ENCODE data around the gene PDZD8. TPM values are rescaled to one million over a fixed set of nuclear protein-coding genes. Genes with fewer than 3 reads are reported as not detected.

Gene PDZD8
- total and polyA plus RNA-seq, 5 donors, result 3.7 to 25.9 (median 24.0) TPM

DNA sequence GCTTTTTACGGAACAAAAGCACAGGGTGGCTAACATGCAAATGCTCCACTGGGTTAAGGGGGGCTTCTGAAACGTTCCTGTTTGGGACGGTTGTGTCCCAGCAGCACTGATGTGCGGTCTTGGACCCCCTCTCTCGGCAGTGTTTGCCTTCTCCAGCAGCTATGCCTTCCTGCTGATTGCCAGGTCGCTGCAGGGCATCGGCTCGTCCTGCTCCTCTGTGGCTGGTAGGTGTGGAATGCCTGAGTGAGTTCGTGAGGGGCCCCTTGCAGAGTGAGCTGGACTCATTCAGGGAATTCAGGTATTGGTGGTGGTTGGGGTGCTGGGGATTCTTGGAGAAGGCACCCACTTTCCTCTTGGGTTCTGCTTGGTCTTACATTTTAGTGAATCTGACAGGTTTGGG is 121.3 kb downstream of the PDZD8 start:
- WGBS, result 58% methylated on average over 9 of the region's 9 CpGs
- Histone ChIP-seq H3K9me3 (ENCODE audit: control insufficient read depth, low read length) (no peaks in the 10 kb centered on the region), H3K27ac (ENCODE audit: low read length) (no peak overlapping the region), H3K27me3 (ENCODE audit: control insufficient read depth, insufficient read depth) (no peaks in the 10 kb centered on the region), H3K4me3 (ENCODE audit: low read length) (no peak overlapping the region), H3K4me1 (ENCODE audit: control insufficient read depth, insufficient read depth, low read length) (no peaks in the 10 kb centered on the region)
- ATAC-seq (no peak), DNase-seq (no peak)
- intact Hi-C loops (cut with DNase I), result no loop called here

DNA sequence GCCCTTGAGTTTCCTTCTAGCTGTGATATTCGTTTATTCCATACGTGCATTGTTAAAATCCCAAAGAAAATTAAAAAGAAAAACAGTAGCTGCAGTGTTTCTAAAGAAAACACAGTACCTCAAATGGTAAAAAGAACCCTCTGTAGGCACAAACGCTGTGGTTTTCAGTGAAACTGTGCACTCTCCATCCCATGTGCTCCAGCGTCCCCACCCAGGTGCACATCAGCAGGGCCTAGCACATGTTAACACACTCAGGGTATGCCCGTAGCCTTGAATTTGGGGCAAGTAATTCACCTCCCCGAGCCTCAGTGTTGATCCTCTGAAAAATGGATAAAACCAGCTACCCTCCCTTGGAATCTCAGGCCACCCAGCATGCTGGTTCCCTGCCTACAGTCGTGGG is 124.8 kb downstream of the PDZD8 start:
- intact Hi-C loops (cut with DNase I), result no loop called here
- Histone ChIP-seq H3K4me3 (ENCODE audit: low read length) (no peak overlapping the region), H3K27ac (ENCODE audit: low read length) (no peak overlapping the region), H3K27me3 (ENCODE audit: control insufficient read depth, insufficient read depth) (no peaks in the 10 kb centered on the region), H3K4me1 (ENCODE audit: control insufficient read depth, insufficient read depth, low read length) (no peaks in the 10 kb centered on the region), H3K9me3 (ENCODE audit: control insufficient read depth, low read length) (no peaks in the 10 kb centered on the region)
- 66% methylated on average over 7 of the region's 7 CpGs for WGBS
- no peak for DNase-seq
- no peak for ATAC-seq

DNA sequence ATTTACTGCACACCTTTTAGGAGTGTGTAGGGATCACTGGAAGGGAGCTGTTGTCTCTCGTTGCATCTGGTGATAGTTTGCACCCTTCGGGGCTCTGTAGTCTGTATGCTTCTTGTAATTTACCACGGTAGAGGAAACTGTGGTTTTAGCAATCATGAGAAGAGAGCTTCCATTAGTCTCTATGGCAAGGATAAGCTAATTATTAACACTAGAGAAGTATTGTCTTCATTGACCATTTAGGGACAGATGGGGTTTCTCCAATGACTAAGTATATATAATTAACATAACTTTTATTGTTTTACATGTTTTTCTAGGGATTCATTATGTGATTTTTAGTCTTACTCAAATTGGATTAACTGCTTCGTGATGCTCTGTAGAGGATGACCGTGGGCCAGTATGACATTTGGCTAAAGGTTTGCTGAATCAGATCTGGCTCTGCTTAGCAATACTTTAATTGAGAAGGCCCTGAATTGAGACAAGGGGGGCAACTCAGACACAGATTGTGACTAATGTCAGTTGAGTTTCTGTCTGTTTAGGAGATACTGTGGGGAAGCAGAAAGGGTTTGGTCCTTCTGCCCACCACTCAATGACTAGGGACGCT is 125.6 kb downstream of the PDZD8 start:
- WGBS, result 75% methylated on average over 6 of the region's 6 CpGs
- DNase-seq (no peak), ATAC-seq (no peak)
- Histone ChIP-seq H3K27ac (ENCODE audit: low read length) (no peak overlapping the region), H3K4me1 (ENCODE audit: control insufficient read depth, insufficient read depth, low read length) (no peaks in the 10 kb centered on the region), H3K4me3 (ENCODE audit: low read length) (no peak overlapping the region), H3K27me3 (ENCODE audit: control insufficient read depth, insufficient read depth) (no peaks in the 10 kb centered on the region), H3K9me3 (ENCODE audit: control insufficient read depth, low read length) (no peaks in the 10 kb centered on the region)
- intact Hi-C loops (cut with DNase I), result no loop called here

DNA sequence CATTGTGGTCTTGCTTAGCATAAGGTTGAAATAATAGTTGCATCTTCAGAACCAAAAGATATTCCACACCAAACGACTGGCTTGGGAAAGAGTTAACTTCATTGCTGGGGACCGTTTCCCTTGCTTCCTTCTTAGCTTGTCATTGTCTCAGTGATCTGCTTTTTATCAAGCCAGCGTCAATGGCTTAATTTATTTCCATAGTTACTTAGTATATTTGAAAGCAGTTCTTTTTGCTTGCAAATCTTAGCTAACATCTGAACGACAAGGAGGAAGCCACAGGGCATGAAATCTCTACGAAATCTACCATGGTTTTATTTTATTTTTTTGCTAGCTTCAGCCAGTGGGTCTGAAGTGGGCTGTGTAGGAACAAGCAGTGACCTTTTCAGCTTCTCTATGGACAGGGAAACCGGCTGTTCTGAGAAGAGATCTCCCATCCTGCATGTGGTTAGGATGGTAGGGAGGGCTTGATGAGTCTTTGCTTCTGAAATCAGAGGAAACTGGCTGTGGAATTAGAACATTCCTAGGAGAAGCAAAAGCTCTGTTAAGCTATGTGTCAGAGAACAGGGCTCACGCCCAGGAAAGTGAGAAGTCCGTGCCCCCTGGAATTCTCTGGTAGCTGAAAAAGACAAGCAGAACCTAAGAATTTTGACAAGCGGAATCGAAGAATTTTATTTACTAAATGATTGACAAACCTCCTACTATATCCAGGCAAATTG is 126.3 kb downstream of the PDZD8 start:
- 30% methylated on average over 10 of the region's 10 CpGs for WGBS
- intact Hi-C loops (cut with DNase I), result no loop called here
- no peak overlapping the region for H3K27ac ChIP-seq (ENCODE audit: low read length)
- H3K4me1 ChIP-seq (ENCODE audit: control insufficient read depth, insufficient read depth, low read length), result no peaks in the 10 kb centered on the region
- DNase-seq (no peak), ATAC-seq (no peak)
- no peaks in the 10 kb centered on the region for H3K9me3 ChIP-seq (ENCODE audit: control insufficient read depth, low read length)
- no peak overlapping the region for H3K4me3 ChIP-seq (ENCODE audit: low read length)
- H3K27me3 ChIP-seq (ENCODE audit: control insufficient read depth, insufficient read depth), result no peaks in the 10 kb centered on the region

DNA sequence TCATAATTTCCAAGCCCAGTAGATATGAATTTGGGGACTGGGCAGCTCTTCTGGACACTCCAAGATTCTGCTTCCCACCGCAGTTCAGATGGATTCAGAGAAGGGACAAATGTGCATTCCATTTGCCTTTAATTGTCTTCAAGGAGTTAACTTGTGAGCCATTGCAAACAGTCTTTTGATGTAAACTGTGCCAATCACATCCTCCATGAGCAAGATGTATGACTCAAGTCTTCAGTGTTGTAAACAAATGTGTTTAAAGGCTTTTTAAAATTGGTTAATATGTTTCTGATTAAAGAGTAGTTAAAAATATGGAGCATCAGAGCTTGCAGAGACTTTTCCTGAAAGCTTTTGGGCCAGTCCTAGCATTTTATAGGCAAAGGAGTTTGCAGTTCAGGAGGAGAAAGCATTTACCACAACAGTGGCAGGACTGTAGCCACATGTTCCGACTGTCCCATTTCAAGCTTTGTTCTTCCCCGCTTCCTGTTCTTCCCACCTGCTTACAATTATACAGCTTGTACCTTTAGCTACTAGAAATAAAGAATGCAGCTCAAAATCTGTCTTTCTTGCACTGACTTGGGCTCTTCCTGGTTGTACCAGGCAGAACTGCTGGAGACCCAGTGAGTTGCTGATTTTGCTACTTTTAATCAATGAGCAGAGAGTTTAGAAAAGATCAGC is 128.1 kb downstream of the PDZD8 start:
- no peaks in the 10 kb centered on the region for H3K9me3 ChIP-seq (ENCODE audit: control insufficient read depth, low read length)
- H3K27ac ChIP-seq (ENCODE audit: low read length), result no peak overlapping the region
- no peak for ATAC-seq
- H3K4me1 ChIP-seq (ENCODE audit: control insufficient read depth, insufficient read depth, low read length), result no peaks in the 10 kb centered on the region
- H3K4me3 ChIP-seq (ENCODE audit: low read length), result no peak overlapping the region
- 85% methylated on average over 3 of the region's 3 CpGs for WGBS
- no peaks in the 10 kb centered on the region for H3K27me3 ChIP-seq (ENCODE audit: control insufficient read depth, insufficient read depth)
- DNase-seq, result no peak
- intact Hi-C loops (cut with DNase I), result no loop called here

DNA sequence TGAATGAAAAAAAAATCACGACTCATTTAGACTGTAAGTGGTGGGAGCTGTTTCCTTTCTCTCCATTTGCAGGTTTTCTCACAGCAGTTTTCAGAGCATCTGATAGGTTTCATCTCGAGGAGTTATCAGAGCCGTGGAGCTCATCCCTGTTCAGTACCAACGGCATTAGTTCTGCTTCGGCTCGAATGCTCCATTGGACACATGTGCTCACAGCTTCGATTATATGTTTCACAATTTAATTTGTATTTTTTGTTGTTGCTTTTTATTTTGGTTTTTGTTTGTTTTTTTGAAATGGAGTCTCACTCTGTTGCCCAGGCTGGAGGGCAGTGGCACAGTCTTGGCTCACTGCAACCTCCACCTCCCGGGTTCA is 132.8 kb downstream of the PDZD8 start:
- H3K27me3 ChIP-seq (ENCODE audit: control insufficient read depth, insufficient read depth), result no peaks in the 10 kb centered on the region
- DNase-seq (no peak), ATAC-seq (no peak)
- no peak overlapping the region for H3K27ac ChIP-seq (ENCODE audit: low read length)
- 75% methylated on average over 8 of the region's 8 CpGs for WGBS
- H3K4me1 ChIP-seq (ENCODE audit: control insufficient read depth, insufficient read depth, low read length), result no peaks in the 10 kb centered on the region
- intact Hi-C loops (cut with DNase I), result no loop called here
- H3K4me3 ChIP-seq (ENCODE audit: low read length), result no peak overlapping the region
- H3K9me3 ChIP-seq (ENCODE audit: control insufficient read depth, low read length), result no peaks in the 10 kb centered on the region

DNA sequence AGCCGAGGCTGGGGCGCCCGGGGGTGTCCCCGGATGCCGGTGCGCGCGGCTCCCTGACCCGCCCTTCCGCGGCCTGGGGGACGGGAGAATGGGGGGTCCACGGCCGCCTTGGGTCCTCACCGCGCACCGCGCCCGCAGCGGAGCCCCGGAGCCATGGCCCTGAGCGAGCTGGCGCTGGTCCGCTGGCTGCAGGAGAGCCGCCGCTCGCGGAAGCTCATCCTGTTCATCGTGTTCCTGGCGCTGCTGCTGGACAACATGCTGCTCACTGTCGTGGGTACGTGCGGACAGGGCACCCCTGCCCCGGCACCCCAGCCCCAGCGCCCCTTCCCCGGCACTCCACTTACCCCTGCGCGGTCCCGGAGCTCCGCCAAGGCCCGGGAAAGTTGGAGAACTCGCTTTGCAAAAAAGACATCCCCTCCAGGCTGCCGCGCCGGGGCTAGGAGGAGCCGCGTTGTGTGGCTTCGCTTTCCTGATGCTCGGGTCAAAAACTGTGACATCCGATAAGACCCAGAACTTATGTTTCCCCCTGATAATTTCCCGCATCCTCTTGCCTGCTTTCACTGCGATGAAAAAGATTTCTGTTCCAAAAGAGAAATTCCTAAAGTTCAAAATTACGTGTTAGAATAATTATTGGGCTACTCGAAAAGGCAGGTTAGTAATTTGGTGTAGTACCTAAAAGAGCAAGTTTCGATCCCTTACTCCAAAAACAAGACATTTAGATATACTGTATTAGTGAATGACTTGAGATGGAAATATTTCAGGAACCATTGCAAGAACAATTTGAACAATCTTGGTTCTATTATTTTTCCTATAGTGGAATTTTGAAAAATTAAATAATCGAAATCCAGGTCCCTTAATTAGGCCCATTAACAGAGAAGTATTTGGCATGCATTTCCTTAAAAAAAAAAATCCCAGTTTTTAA is 133.4 kb downstream of the PDZD8 start:
- Histone ChIP-seq H3K4me3 (ENCODE audit: low read length) (peak overlapping the region; percentile 21), H3K27me3 (ENCODE audit: control insufficient read depth, insufficient read depth) (no peaks in the 10 kb centered on the region), H3K27ac (ENCODE audit: low read length) (no peak overlapping the region), H3K4me1 (ENCODE audit: control insufficient read depth, insufficient read depth, low read length) (no peaks in the 10 kb centered on the region), H3K9me3 (ENCODE audit: control insufficient read depth, low read length) (no peaks in the 10 kb centered on the region)
- 5% methylated on average over 56 of the region's 56 CpGs for WGBS
- intact Hi-C loops (cut with DNase I), result no loop called here
- ATAC-seq (peak in 1 of 2 donors; percentile 19), DNase-seq (peak in 1 of 3 donors; percentile 52)

DNA sequence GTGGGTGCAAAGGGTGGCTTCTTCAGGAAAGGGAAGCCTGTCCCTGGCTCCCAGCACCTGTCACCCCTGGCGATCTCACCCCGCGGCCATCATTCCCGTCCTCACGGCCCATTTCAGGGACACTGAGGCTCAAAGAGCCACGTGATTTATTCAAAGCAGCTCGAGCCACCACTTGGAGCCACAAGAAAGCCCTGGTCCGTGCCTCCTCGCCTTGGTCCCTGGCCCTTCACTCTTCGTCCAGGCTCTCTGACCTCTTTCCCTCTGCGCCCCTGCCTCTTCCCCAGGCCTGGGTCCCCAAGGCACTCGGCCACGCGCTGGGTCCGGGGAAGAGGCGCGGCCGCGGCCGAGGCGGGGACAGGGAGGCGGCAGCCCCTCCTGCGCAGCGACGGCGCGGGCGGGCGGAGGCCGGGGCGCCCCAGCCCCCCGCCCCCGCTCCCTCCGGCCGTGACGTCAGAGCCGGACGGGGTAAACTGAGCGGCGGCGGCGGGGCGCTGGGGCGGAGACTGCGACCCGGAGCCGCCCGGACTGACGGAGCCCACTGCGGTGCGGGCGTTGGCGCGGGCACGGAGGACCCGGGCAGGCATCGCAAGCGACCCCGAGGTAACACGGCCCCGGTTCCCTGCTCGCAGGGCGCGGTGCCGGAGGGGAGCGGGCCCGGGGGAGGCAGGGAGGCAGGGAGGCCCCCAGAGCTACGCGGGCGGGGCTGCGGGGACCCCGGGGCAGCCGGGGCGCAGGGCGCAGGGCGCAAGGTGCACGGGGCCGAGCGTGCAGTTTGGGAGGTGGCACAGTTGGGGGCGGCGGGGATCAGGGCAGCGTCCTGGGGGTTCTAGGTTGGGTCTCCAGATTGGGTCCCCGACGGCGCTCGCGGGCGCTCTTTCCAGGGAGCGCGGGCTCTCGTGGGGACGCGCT is 134.4 kb downstream of the PDZD8 start, which contains the start of gene SLC18A2:
TSS of gene SLC18A2 (plus strand) at position 494 of the 909 bp plus-strand sequence. CDS start 580 bp downstream, outside the sequence.
- peak in 1 of 2 donors; percentile 28 for ATAC-seq
- no peaks in the 10 kb centered on the region for H3K9me3 ChIP-seq (ENCODE audit: control insufficient read depth, low read length)
- H3K4me1 ChIP-seq (ENCODE audit: control insufficient read depth, insufficient read depth, low read length), result no peaks in the 10 kb centered on the region
- DNase-seq, result no peak
- WGBS, result 2% methylated on average over 93 of the region's 93 CpGs
- intact Hi-C loops (cut with DNase I), result no loop called here
- peak within 1 kb of the TSS; percentile 21 for H3K4me3 ChIP-seq (ENCODE audit: low read length)
- no peaks in the 10 kb centered on the region for H3K27me3 ChIP-seq (ENCODE audit: control insufficient read depth, insufficient read depth)
- H3K27ac ChIP-seq (ENCODE audit: low read length), result no peak within 1 kb of the TSS

DNA sequence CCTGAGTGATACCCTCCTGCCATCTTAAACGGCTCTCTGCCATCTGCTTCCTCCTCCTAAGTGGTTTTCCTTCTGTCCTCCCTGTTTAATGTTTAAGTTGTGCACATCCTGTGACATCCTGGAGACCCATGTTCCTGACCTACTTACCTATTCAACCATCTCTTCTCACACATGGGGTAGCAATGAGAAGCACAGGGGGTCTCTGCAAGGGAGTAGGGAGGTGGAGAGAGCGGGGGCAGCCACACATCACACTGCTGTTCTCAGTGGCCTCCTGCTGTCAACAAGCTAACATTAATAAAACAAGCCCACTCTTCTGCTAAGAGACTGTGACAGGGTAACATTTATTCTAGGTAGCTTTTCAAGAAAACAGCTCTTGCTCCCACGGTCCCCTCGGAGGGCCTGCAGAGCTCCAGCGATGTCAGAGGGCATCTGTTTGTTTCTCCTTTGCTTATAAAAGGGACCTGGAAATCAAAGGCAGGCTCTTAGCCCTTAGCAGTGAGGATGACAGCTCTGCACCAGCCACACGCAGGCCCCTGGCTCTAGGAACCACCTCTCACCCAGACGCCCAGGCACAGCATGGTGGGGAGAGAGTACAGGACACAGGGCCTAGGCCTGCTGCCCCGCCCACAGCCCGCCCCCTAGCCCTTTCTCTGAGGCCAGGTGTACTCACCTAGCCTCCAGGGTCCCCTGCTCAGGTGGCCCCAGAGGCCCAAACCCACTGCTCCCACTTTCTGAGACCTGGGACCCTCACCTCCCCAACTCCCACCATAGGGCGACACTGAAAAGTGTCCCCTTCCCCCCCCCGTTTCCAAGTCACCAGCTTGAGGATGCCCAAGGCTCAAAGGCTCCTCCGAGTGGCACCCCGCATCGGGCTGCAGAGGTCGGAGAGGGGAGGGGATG is 135.3 kb downstream of the PDZD8 start:
- Histone ChIP-seq H3K27me3 (ENCODE audit: control insufficient read depth, insufficient read depth) (no peaks in the 10 kb centered on the region), H3K4me1 (ENCODE audit: control insufficient read depth, insufficient read depth, low read length) (no peaks in the 10 kb centered on the region), H3K4me3 (ENCODE audit: low read length) (no peak overlapping the region), H3K9me3 (ENCODE audit: control insufficient read depth, low read length) (no peaks in the 10 kb centered on the region), H3K27ac (ENCODE audit: low read length) (no peak overlapping the region)
- WGBS, result 35% methylated on average over 15 of the region's 15 CpGs
- DNase-seq, result no peak
- intact Hi-C loops (cut with DNase I), result no loop called here
- ATAC-seq, result no peak

Data from right cardiac atrium (tissue), 5 donors.